Measurements from ENCODE around the gene ITPRID1.

DNA sequence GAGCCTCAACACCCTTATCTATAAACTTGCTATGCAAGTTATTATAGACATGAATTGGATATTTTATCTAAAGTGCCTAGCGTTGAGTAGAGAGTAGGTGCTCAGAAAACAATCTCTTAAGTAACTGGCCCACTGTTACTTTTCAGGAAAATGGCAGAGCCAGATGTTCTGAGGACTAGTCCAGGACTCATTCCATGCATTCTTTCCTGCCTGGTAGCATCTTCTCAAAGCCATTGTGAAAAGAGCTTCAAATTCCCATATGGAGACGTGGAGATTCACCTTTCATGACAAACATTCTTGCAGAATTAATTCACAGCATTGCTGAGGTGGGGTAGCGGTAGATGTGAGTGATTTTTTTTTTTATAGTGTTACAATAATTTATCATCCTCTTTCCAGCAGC lies 35.9 kb upstream of the ITPRID1 start:
- TF ChIP-seq CTCF (conservative IDR thresholded peaks at IDR 0.05) (no peak), ZFX (IDR thresholded peaks at IDR 0.05) (no peak)
